Neuronal stem cell (in vitro differentiated cells): ENCODE measurements around the gene RAB14.

Source experiments
- DNase-seq: peaks from one replicate; pipeline ENCODE4 v3.0.0-alpha.2; 2013; ENCODE audit warnings: low spot score
- H2AFZ ChIP-seq: one replicate; pipeline ENCODE4 v1.6.1; 2013; ENCODE audit warnings: mild to moderate bottlenecking, low read length, inconsistent platforms
- H2AK5ac ChIP-seq: 2 replicates; pipeline ENCODE4 v1.6.1; 2013; ENCODE audit warnings: low read depth, mild to moderate bottlenecking, inconsistent platforms, low read length, moderate library complexity, mixed read lengths
- H2BK120ac ChIP-seq: 2 replicates; pipeline ENCODE4 v1.6.1; 2013; ENCODE audit warnings: low read depth, mild to moderate bottlenecking, inconsistent platforms, low read length, moderate library complexity, mixed read lengths
- H2BK12ac ChIP-seq: one replicate; pipeline ENCODE4 v1.6.1; 2013; ENCODE audit warnings: low read length, inconsistent platforms
- H2BK15ac ChIP-seq: 2 replicates; pipeline ENCODE4 v1.6.1; 2013; ENCODE audit warnings: mild to moderate bottlenecking, low read length, inconsistent platforms, mixed read lengths
- H2BK5ac ChIP-seq: one replicate; pipeline ENCODE4 v1.6.1; 2013; ENCODE audit warnings: inconsistent platforms, mild to moderate bottlenecking, low read length, moderate library complexity
- H3K14ac ChIP-seq: one replicate; pipeline ENCODE4 v1.6.1; 2013; ENCODE audit warnings: low read length, inconsistent platforms
- H3K18ac ChIP-seq: 2 replicates; pipeline ENCODE4 v1.6.1; 2013; ENCODE audit warnings: low read length, inconsistent platforms
- H3K23ac ChIP-seq: 2 replicates; pipeline ENCODE4 v1.6.1; 2013; ENCODE audit warnings: low read depth, mild to moderate bottlenecking, mixed read lengths, low read length, inconsistent platforms; ENCODE audit not compliant: poor library complexity
- H3K27ac ChIP-seq: replicated peaks from 3 replicates; pipeline ENCODE4 v1.5.1; 2013; ENCODE audit warnings: low read length, inconsistent platforms
- H3K27me3 ChIP-seq, 3 experiments: 2 replicates each; pipeline ENCODE4 v1.6.1; 2013; ENCODE audit warnings: low read length in 3 of 3, mild to moderate bottlenecking in 2 of 3, inconsistent platforms in 1 of 3, low read depth in 1 of 3, mixed read lengths in 1 of 3, moderate library complexity in 1 of 3; ENCODE audit not compliant: control insufficient read depth in 3 of 3, insufficient read depth in 3 of 3
- H3K36me3 ChIP-seq, 2 donors: replicated peaks in 1 of 2; 2 replicates each; pipeline ENCODE4 v1.6.1; 2013; ENCODE audit warnings: low read length in 2 of 2; ENCODE audit not compliant: control insufficient read depth in 2 of 2, insufficient read depth in 2 of 2
- H3K4ac ChIP-seq: 2 replicates; pipeline ENCODE4 v1.6.1; 2013; ENCODE audit warnings: inconsistent platforms, mild to moderate bottlenecking, low read length, moderate library complexity
- H3K4me1 ChIP-seq, 2 donors: 1 replicate in 1 of 2; 2 replicates in 1 of 2; pipeline ENCODE4 v1.6.1; 2013; ENCODE audit warnings: low read length in 2 of 2, low read depth in 1 of 2; ENCODE audit not compliant: control insufficient read depth in 2 of 2, insufficient read depth in 1 of 2
- H3K4me2 ChIP-seq: one replicate; pipeline ENCODE4 v1.6.1; 2013; ENCODE audit warnings: mild to moderate bottlenecking, low read length, inconsistent platforms; ENCODE audit not compliant: insufficient read depth, poor library complexity, severe bottlenecking
- H3K4me3 ChIP-seq, 2 donors: 2 replicates each; pipeline ENCODE4 v1.5.1; 2013; ENCODE audit warnings: low read length in 2 of 2, mild to moderate bottlenecking in 2 of 2, inconsistent platforms in 1 of 2, moderate library complexity in 1 of 2
- H3K79me1 ChIP-seq: one replicate; pipeline ENCODE4 v1.6.1; 2013; ENCODE audit warnings: low read depth, mild to moderate bottlenecking, inconsistent platforms, low read length, moderate library complexity
- H3K9ac ChIP-seq: one replicate; pipeline ENCODE4 v1.6.1; 2013; ENCODE audit warnings: mild to moderate bottlenecking, low read depth, low read length, inconsistent platforms; ENCODE audit not compliant: poor library complexity
- H3K9me3 ChIP-seq, 2 donors: replicated peaks in 1 of 2; 2 replicates each; pipeline versions ENCODE3 to v1.6.1; 2013; ENCODE audit warnings: low read length in 2 of 2, mild to moderate bottlenecking in 2 of 2, inconsistent platforms in 1 of 2, low read depth in 1 of 2, mixed read lengths in 1 of 2, moderate library complexity in 1 of 2; ENCODE audit not compliant: control insufficient read depth in 2 of 2, insufficient read depth in 1 of 2
- H4K8ac ChIP-seq: one replicate; pipeline ENCODE4 v1.6.1; 2013; ENCODE audit warnings: low read depth, mild to moderate bottlenecking, inconsistent platforms, low read length, moderate library complexity
- H4K91ac ChIP-seq: one replicate; pipeline ENCODE4 v1.6.1; 2013; ENCODE audit warnings: low read length, low read depth, mild to moderate bottlenecking, inconsistent platforms; ENCODE audit not compliant: poor library complexity
- WGBS, 2 donors: extraction: QIAGEN DNeasy Blood & Tissue Kit; methylation state at CpG; one replicate each; pipeline ENCODE4 v1.1.7; 2013; ENCODE audit warnings: missing lambda C conversion rate in 2 of 2, mixed read lengths in 1 of 2; ENCODE audit not compliant: insufficient read length in 2 of 2, insufficient replicate concordance in 1 of 2; ENCODE audit errors: extremely low coverage in 2 of 2; 5-methylcytosine and 5-hydroxymethylcytosine counted together

Gene RAB14

GRCh38 chr9:121185774-121186403, 15.8 kb downstream of the RAB14 start:
- no peaks in the 10 kb centered on the region for H3K79me1 ChIP-seq
- H3K27ac ChIP-seq: no peak overlapping the region
- H3K4me3 ChIP-seq: no peak overlapping the region
- H3K9me3 ChIP-seq: peaks cover 0 to 4% of the 10 kb centered on the region in 2 donors
- H2AK5ac ChIP-seq: no peak overlapping the region
- no peak overlapping the region for H4K91ac ChIP-seq
- H3K14ac ChIP-seq: no peak overlapping the region
- WGBS, 2 donors: no CpG with 5 or more reads among the region's 4 CpGs
- H3K18ac ChIP-seq: no peak overlapping the region
- H3K9ac ChIP-seq: no peak overlapping the region
- H3K4me1 ChIP-seq: peaks cover 0 to 3% of the 10 kb centered on the region in 2 donors
- no peak overlapping the region for H2AFZ ChIP-seq
- peaks cover 0 to 88% of the 10 kb centered on the region in 2 donors for H3K36me3 ChIP-seq
- H3K27me3 ChIP-seq: no peaks in the 10 kb centered on the region
- H3K23ac ChIP-seq: no peak overlapping the region
- no peak overlapping the region for H2BK12ac ChIP-seq
- no peak overlapping the region for H4K8ac ChIP-seq
- H2BK120ac ChIP-seq: no peak overlapping the region
- no peak overlapping the region for H2BK5ac ChIP-seq
- H3K4ac ChIP-seq: no peak overlapping the region
- no peak overlapping the region for H2BK15ac ChIP-seq
- H3K4me2 ChIP-seq: no peak overlapping the region
- no peak for DNase-seq

DNA sequence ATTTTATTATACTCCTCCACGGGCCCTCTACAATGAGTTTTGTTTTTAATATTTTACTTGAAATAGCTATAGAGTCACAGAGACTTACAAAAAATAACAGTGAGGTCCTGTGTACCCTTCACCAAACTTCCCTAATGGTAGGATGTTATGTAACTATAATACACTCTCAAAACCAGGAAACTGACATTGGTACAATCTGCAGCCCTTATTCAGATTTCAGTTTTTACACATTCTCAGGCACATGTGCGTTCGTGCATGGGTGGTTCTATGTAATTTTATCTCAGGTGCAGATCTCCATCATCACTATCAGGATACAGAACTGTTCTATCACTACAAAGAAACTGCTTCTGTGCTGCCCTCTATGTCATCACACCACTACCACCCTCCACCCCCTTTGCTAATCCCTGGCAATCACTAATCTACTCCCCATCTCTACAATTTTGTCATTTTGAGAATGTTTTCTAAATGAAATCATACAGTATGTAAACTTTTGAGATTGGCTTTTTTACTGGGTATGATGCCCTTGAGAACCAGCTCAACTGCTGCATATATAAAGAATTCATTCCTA, 16.4 kb downstream of the RAB14 start:
- Histone ChIP-seq H3K4me3 (no peak overlapping the region), H2BK120ac (no peak overlapping the region), H3K18ac (no peak overlapping the region), H2BK5ac (no peak overlapping the region), H3K9me3 (peaks cover 0 to 4% of the 10 kb centered on the region in 2 donors), H2AFZ (no peak overlapping the region), H3K27ac (no peak overlapping the region), H4K91ac (no peak overlapping the region), H3K4ac (no peak overlapping the region), H3K79me1 (no peaks in the 10 kb centered on the region), H3K27me3 (no peaks in the 10 kb centered on the region), H2BK12ac (no peak overlapping the region), H3K36me3 (peaks cover 1 to 92% of the 10 kb centered on the region in 2 donors), H2BK15ac (no peak overlapping the region), H3K23ac (no peak overlapping the region), H3K9ac (no peak overlapping the region), H3K4me2 (no peak overlapping the region), H4K8ac (no peak overlapping the region), H2AK5ac (no peak overlapping the region), H3K14ac (no peak overlapping the region), H3K4me1 (peaks cover 1 to 3% of the 10 kb centered on the region in 2 donors)
- no peak for DNase-seq
- no CpG with 5 or more reads among the region's 3 CpGs for WGBS, 2 donors

GRCh38 chr9:121184463-121184862, 17.2 kb downstream of the RAB14 start:
- H2AFZ ChIP-seq: no peak overlapping the region
- H3K4me2 ChIP-seq: no peak overlapping the region
- no peak overlapping the region for H3K9ac ChIP-seq
- no peak overlapping the region for H2BK15ac ChIP-seq
- no peak overlapping the region for H3K23ac ChIP-seq
- no peak overlapping the region for H2BK120ac ChIP-seq
- H3K9me3 ChIP-seq: peaks cover 0 to 4% of the 10 kb centered on the region in 2 donors
- H3K14ac ChIP-seq: no peak overlapping the region
- H3K27me3 ChIP-seq: no peaks in the 10 kb centered on the region
- no peak overlapping the region for H2BK5ac ChIP-seq
- no peak overlapping the region for H2BK12ac ChIP-seq
- no peak for DNase-seq
- H3K18ac ChIP-seq: no peak overlapping the region
- H3K4ac ChIP-seq: no peak overlapping the region
- peaks cover 2 to 92% of the 10 kb centered on the region in 2 donors for H3K36me3 ChIP-seq
- no peak overlapping the region for H3K4me3 ChIP-seq
- no peak overlapping the region for H4K91ac ChIP-seq
- H2AK5ac ChIP-seq: no peak overlapping the region
- no peak overlapping the region for H3K27ac ChIP-seq
- H4K8ac ChIP-seq: no peak overlapping the region
- peaks cover 2 to 3% of the 10 kb centered on the region in 2 donors for H3K4me1 ChIP-seq
- H3K79me1 ChIP-seq: no peaks in the 10 kb centered on the region

GRCh38 chr9:121183666-121184423, 17.8 kb downstream of the RAB14 start:
- Histone ChIP-seq H2AK5ac (no peak overlapping the region), H3K36me3 (peaks cover 2 to 94% of the 10 kb centered on the region in 2 donors), H2BK12ac (no peak overlapping the region), H2BK5ac (no peak overlapping the region), H3K23ac (no peak overlapping the region), H3K18ac (no peak overlapping the region), H3K27ac (no peak overlapping the region), H3K4me2 (no peak overlapping the region), H3K4ac (no peak overlapping the region), H3K4me3 (no peak overlapping the region), H4K8ac (no peak overlapping the region), H3K9me3 (peaks cover 0 to 4% of the 10 kb centered on the region in 2 donors), H3K4me1 (peaks cover 2 to 3% of the 10 kb centered on the region in 2 donors), H2BK15ac (no peak overlapping the region), H2AFZ (no peak overlapping the region), H2BK120ac (no peak overlapping the region), H3K27me3 (no peaks in the 10 kb centered on the region), H3K14ac (no peak overlapping the region), H3K9ac (no peak overlapping the region), H3K79me1 (no peaks in the 10 kb centered on the region), H4K91ac (no peak overlapping the region)
- no peak for DNase-seq
- no CpG with 5 or more reads among the region's 3 CpGs for WGBS, 2 donors
